Cerebellar cortex (tissue), 1 donor: Measurements from ENCODE around the gene TRRAP.
A peak's percentile ranks its signal among the peaks of the same experiment; 100 is the strongest.

Source experiments
- DNase-seq: peaks from one replicate; pipeline ENCODE4 v3.0.0-alpha.2; 2015; ENCODE audit warnings: low spot score

Gene TRRAP

DNA sequence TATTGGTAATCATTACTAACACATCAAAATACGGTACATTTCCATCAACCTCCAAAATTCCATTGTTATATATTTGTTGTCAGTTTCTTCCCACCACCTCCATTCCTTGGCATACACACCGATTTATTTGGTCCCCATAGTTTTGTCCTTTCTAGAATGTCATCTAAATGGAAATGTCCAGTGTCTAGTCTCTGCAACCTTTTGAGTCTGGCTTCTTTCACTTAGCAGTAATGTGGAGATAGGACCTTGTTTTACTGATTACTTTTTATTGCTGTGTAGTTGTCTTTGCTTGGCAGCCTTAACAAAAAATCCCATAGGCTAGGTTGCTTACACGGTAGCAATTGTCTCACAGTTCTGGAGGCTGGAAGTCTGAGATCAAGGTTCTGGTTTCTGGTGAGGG is 22.5 kb downstream of the TRRAP start:
- no peak for DNase-seq

DNA sequence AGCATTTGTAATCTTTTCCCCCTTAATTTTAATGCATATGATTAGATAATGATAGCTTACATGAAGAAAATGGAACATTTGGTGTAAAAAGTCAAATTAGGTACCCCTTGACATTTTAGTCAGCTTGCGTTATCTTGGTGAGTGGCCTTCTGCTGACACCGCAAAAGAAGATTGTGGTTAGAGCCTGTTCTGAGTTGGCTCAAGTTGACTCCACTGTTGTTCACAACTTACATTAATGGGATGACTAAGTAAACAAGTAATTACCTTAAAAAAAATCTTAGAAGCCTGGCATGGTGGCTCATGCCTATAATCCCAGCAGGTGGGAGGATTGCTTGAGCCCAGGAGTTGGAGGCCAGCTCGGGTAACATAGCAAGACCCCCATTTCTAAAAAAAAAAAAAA is 24.2 kb downstream of the TRRAP start:
- no peak for DNase-seq

DNA sequence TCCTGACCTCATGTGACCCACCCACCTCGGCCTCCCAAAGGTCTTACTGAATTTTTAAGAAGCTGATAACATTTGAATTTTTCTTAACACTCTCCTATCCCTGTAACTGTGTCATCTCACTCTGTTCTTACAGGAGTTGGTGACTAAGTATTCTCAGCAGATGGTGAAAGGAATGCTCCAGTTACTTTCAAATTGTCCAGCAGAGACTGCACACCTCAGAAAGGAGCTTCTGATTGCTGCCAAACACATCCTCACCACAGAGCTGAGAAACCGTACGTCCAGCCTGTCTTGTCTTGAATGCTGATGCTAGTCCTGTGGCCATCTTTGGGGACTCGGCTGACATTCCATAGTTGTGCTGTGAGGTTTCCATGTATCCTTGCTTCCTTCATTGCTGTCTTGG is 24.9 kb downstream of the TRRAP start:
- DNase-seq = peak; percentile 61

DNA sequence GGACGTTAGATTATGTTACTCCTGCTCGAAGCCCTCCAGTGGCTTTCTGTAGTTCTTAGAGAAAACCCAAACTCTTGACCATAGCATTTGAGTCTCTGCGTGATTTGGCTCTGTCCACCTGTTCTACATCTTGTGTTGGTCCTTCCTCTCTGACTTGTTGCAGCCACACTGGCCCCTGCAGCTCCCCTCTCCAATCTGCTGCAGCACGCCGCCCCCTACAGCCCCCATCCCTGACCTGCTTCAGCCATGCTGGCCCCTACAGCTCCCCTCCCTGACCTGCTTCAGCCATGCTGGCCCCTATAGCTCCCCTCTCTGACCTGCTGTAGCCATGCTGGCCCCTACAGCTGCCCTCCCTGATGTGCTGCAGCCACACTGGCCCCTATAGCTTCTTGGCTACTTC is 29.2 kb downstream of the TRRAP start:
- DNase-seq = no peak

DNA sequence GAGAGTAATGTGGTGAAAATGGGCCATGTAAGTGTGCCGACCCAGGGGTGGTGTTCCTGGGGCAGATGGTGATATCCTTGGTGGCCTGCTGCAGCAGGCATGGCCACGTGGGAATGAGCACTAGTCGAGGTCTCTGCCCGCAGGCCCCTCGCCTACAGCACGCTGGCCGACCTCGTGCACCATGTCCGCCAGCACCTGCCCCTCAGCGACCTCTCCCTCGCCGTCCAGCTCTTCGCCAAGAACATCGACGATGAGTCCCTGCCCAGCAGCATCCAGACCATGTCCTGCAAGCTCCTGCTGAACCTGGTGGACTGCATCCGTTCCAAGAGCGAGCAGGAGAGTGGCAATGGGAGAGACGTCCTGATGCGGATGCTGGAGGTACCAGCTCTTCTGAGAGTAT is 30.3 kb downstream of the TRRAP start:
- DNase-seq = no peak

DNA sequence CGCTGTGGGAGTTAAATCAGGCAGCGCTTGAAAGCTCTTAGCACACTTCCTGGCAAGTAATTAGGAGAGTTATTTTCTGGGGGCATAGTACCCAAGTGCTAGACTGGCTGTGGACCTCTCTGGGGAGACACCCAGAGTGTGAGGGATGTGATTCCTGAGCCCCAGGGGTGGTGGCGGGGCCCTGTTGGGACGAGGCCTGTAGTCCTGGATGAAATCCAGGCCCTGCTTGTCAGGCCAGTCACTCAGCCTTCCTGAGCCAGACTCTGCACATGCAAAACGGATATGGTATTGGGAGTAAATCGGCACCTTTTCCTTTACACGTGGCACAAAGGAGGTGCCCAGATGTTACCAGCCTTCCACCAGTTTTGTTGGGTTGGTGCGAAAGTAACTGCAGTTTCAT is 31.2 kb downstream of the TRRAP start:
- DNase-seq = peak; percentile 41

DNA sequence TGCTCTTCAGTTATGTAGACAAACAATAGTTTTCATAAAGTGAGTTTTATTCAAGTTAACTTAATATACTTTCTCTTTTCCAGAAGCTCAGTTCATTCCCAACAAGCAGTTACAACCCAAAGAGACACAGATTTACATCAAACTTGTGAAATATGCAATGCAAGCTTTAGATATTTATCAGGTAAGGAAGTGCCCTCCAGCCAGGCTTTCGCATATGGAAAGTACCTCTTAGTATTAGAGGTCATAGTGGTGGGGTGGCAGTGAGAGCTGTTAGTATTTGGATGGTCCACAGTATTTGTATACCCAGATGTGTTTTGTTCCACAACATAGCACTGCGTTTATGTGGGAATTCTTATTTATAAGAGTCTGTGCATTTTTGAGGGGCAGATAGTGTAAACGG is 32.1 kb downstream of the TRRAP start:
- no peak for DNase-seq

DNA sequence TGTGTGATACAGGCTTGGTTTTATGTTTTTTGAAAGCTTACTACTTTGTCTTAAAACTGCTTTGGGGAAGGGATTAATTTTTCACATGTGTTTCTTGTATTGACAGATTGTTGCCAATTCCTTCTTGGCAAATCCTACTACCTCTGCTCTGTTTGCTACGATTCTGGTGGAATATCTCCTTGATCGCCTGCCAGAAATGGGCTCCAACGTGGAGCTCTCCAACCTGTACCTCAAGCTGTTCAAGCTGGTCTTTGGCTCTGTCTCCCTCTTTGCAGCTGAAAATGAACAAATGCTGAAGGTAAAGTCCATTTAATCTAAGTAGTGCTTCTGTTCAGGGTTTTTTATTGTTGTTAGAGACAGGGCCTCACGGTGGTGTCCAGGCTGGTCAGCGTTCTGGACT is 33.6 kb downstream of the TRRAP start:
- DNase-seq = peak; percentile 99

DNA sequence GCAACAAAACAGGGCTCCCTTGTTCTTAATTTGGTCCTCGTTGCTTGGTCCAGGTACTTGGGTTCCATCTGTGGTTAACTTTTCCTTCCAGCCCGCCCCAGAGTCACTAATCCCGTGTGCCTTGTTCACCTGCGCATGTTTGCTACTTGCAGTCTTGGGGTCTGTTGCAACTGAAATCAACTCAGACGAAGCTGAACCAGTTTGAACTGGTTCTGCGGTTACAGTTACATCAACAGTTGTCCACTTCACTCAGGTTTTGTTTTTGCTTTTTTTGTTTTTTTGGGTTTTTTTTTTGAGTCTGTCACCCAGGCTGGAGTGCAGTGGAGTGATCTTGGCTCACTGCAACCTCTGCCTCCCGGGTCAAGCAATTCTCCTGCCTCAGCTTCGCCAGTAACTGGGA is 34.7 kb downstream of the TRRAP start:
- no peak for DNase-seq

DNA sequence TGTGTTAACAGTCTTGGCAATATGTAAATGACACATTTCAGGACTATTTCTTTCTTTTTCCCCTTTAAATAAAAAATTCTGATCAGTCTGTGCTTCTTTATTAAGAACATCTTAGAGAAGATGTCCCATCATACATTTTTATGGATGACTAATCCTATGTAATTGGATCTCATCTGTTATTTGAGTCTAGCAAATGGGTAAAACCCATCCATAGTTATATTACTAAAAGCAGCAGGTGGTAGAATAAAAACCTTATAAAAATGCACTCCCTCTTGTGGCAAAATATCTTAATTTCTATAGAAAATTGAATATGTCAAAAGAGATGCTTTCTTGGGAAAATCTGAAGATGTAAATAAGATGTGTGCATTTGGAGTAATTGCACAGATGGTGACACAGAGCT is 35.3 kb downstream of the TRRAP start:
- DNase-seq = no peak

DNA sequence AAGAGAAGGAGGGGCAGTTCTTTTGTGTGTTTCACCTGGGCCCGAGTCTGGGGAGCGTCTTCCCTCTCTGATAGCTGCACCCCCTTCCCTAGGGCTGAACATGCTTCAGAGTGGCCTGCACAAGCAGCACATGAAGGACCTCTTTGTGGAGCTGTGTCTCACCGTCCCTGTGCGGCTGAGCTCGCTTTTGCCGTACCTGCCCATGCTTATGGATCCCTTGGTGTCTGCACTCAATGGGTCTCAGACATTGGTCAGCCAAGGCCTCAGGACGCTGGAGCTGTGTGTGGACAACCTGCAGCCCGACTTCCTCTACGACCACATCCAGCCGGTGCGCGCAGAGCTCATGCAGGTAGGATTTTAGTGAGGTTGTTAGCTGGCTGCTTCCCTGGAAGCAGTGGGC is 39.0 kb downstream of the TRRAP start:
- no peak for DNase-seq

DNA sequence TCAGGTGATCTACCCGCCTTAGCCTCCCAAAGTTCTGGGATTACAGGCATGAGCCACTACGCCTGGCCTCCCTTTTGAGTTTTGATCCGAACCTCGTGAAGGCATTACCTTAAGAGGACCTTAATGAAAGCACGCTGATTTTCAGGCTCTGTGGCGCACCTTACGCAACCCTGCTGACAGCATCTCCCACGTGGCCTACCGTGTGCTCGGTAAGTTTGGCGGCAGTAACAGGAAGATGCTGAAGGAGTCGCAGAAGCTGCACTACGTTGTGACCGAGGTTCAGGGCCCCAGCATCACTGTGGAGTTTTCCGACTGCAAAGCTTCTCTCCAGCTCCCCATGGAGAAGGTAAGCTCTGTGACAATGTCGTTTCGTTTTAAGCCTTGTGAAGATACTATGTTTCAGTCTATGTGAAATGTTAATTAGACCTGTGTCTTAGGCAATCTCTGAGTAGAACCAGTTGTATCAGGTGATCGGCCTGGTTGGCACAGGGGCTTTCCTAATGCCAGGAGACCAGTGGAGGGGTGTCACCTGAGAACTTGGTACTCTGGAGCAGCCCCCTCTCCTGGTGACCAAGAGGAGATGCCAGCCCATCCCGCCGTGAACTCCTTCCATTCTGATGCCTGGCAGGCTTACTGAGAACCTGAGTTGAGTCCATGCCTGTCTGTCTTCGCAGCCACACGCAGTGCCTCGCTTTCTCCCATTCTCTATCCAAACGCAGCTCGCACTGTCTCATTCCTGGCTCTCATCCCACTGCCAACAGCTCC is 43.5 kb downstream of the TRRAP start:
- DNase-seq = no peak

DNA sequence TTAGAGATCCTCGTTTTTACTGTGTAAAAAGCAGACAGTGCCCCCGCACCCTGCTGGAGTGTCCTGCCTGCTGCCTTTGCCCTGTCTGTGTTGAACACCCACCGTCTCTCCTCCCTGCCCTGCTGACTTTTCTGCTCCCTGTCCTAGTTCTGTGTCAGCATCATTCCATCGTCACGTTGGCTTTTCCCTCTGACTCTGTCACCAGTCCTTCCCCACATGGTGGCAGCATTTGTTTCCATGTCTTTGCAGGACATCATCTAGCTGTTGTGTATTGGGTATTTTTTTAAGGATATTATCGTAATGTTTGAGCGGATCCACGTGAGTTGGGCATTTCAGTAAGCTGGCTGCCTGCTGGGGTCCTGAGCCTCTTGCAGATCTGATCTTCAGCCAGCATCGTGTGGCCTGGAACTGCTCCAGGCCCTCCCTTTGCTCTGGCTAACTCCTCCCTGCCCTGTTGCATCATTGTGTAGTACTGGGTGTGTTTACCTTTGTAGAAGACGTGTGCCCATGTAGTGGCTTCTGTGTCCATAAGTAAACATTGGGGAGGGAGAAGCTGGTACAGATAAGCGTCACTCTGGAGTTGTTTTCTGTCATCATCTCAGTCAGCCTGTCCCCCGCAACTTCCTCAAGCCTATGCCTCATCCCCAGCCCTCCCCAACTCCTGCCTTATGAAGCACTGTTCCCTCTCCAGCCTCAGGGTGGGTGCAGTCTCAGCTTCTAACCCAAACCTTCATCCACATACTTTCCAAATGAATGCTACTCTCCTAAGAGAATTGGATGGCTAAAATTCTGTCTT is 44.3 kb downstream of the TRRAP start:
- peak; percentile 92 for DNase-seq

DNA sequence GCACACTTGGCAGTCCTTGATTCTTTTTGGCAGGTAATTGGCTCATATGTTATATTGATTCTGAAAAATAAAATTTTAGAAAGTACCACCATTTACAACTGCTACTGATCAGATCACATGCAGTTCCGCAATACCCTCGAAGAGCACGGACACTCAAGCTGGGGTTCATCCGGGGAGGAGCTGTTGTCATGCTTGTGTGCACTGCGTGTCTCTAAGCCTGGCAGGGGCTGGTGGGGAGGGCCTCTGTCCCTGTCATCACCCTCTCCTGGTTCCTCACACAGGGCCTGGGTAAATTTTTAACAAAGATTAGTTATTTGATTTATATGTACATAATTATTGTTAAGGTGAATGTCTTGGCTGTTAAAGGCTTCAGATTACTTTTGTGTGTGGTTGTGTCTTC is 45.2 kb downstream of the TRRAP start:
- DNase-seq = peak; percentile 36

DNA sequence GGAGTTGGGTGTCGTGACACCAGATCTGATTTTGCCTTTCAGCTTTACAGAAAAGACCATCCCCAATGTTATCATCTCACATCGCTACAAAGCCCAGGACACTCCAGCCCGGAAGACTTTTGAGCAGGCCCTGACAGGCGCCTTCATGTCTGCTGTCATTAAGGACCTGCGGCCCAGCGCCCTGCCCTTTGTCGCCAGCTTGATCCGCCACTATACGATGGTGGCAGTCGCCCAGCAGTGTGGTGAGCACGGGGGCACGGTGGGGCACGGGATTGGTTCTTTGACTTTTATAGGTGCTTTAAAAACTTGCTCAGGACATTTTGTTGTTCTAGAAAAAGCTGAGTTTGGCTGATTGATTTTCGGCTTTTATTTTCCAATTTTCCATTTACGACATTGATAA is 48.8 kb downstream of the TRRAP start:
- DNase-seq = no peak

DNA sequence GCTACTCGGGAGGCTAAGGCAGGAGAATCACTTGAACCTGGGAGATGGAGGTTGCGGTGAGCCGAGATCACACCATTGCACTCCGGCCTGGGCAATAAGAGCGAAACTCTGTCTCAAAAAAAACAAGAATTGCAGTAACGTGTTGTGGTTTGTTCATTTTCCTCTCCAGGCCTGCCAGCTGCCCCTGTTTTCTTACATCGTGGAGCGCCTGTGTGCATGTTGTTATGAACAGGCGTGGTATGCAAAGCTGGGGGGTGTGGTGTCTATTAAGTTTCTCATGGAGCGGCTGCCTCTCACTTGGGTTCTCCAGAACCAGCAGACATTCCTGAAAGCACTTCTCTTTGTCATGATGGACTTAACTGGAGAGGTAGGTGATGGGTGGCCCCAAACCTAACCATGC is 52.1 kb downstream of the TRRAP start:
- DNase-seq = no peak

DNA sequence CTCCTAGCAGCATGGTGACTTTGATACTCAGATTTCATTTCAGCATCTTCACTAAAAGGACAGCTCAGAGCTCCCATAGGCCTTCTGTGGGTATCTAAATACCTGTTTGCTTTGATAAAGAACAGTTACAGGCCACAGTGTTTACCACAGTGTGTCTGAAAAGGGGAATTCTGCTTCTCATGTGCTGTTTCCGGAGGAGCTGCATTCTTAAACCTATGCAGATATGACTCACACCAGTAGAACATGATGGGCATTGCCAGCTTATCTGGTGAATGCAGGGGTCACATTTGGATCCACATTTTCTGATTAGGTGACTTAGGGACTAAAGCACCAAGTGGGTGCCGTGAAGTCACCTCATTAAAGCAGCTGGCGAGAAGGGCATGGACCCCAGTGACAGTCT is 52.6 kb downstream of the TRRAP start:
- DNase-seq = no peak

DNA sequence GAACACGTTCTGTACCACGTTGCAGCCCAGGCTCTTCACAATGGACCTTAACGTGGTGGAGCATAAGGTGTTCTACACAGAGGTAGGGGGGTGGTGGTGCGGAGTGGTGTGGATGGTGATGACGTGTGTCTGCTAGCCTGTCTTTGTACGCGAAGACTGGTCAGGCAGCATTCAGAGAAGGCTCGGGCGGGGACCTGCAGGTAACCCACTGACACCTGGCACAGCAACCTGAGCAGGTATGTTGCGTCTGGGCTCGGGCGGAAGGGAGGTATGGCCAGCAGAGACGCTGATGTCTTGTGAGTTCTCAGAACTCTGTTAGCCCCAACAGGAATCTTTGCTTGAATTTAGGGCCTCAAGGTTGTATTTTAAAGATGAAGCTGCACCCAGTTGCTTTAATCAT is 55.0 kb downstream of the TRRAP start:
- DNase-seq = peak; percentile 31

DNA sequence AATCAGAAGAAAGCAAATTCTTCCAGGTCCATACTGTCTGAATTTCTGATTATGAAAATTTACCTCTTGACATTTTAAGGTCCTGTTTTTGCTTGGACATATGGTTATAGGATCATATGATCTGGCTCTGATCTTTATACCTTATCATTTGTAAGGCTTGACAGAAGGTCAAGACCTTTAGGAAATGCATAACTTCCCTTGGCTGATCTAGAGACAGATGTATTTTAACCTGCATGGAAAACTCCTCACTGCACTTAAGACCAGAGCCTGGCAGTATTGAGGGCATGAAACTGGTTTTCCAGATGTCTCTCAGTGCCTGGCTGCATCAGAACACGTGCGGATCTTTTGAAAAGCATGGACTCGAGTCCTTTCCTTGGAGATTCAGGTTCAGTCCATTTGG is 55.9 kb downstream of the TRRAP start:
- no peak for DNase-seq

DNA sequence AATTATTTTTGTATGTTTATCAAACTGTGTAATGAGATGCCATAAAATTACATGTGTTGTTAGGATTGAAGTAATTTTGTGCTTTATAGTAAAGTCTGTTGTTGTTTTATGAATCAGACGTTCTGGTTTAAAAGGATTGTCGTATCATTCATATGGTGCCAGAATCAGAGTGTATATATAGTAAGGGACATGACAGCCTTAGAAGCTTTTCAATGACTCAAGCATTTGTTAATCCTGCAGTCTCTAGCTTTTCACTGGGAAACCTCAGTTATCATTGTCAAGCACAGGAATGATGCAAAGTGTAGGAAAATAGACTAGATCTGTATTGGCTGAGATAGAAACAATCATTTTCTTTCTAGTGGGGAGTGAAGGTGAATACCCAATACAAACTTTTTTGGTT is 57.5 kb downstream of the TRRAP start:
- no peak for DNase-seq

DNA sequence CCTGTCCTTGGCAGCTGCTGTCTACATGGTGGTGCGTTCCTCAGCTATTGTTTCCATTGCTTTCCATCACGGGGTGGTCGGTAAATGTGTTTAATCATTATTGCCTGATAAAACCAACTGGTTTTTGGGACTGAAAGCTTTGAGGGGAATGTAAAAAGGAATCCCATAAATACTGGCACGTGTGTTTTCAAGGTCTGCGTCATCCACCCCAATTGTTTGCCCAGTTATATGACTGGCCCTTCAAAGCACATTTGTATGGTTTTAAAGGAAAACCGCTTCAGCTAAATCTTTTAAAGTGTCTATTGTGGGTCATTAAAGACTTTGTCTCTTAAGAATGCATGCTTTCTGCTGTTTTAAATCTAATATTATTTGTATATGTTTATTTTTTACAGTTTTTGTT is 65.0 kb downstream of the TRRAP start:
- DNase-seq = no peak

DNA sequence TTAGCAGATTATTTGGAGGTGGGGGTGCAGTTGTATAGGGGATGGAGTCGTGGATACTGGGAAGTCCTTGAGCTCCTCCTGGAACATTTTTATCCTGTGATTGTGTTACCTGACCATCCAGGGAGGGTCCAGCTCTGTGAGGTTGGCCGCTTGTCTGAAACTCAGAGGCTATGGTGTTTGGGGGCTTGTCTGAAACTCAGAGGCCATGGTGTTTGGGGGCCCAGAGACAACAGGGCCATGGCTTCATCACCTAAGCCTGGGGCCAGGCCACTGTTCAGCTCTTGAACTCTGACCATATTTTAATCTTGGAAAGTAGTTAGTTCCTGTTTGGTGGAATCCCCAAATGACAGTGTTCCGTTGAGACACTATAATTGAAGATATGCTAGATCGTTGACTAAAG is 66.1 kb downstream of the TRRAP start:
- DNase-seq = no peak

DNA sequence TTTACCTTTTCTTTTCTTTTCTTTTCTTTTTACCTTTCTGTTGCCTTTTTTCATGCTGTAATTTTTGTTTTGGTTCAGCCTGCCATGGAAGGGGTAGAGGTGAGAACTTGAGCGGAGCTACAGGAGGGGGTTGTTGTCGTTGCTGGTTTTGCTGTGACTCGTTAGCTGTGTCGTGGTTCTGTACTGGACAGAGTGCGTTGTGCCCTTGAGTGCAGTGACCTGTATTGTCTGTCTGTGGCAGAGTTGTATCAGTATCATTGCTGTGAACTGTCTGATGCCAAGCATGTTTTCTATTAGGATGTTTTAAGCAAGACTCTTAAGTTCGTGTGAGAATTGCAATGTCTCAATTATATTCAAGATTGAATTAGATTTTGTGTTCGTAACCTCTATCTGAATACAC is 67.5 kb downstream of the TRRAP start:
- no peak for DNase-seq

DNA sequence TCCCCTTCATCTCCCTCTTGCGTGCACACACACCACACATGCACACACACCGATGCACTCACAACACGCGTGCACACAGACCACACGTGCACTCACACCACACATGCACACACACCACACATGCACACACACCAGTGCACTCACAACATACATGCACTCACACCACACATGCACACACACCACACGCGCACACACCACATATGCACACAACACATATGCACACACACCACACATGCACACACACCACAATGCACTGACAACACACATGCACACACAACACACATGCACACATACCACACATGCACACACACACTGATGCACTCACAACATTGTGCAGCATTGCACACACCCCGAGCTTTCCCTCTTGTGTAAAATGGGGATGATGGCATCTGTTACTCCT is 68.1 kb downstream of the TRRAP start:
- no peak for DNase-seq
